Caco-2 (cell line): ENCODE measurements around the gene ATP2A1. TPM values are rescaled to one million over a fixed set of nuclear protein-coding genes. Genes with fewer than 3 reads are reported as not detected.

Source experiments
- BruUV-seq: library from RNA; stranded (reverse); fragments of 400-500 nt; replicated peaks from 2 replicates; lab custom pipeline; 2021; lab: Mats Ljungman, UMichigan
- CTCF ChIA-PET: fragments of 300-600 bp; sonication (Branson Sonifier 250); formaldehyde crosslinking; loops from one replicate; lab custom pipeline; 2022; ENCODE audit warnings: antibody characterized with exemption; lab: Charles Lee
- POLR2A ChIA-PET: fragments of 300-600 bp; sonication (Branson Sonifier 250); formaldehyde crosslinking; loops from one replicate; lab custom pipeline; 2022; ENCODE audit warnings: antibody characterized with exemption; lab: Charles Lee
- DNase-seq, 2 experiments: peaks; one replicate each; pipeline versions ENCODE4 v3.0.0 to v3.0.0-alpha.2; 2020 to 2022
- H3K27me3 ChIP-seq: replicated peaks from 2 replicates; pipeline ENCODE4 v1.6.0; 2011; ENCODE audit warnings: low read length; ENCODE audit not compliant: control insufficient read depth, insufficient read depth
- H3K36me3 ChIP-seq: 2 replicates; pipeline ENCODE4 v1.5.1; 2011; ENCODE audit warnings: low read length; ENCODE audit not compliant: control insufficient read depth, insufficient read depth
- H3K4me1 ChIP-seq: fragments of 250-450 bp; sonication (Bioruptor Pico); 2 replicates; pipeline ENCODE4 v1.5.1; 2020; ENCODE audit warnings: mild to moderate bottlenecking
- H3K4me3 ChIP-seq: 2 replicates; pipeline ENCODE4 v1.5.1; 2011; ENCODE audit warnings: low read depth, mild to moderate bottlenecking, control low read depth, low read length
- H3K9me3 ChIP-seq: fragments of 250-450 bp; sonication (Bioruptor Pico); 2 replicates; pipeline ENCODE4 v1.5.1; 2020; ENCODE audit warnings: mild to moderate bottlenecking, moderate library complexity
- H3K27ac Mint-ChIP-seq: one replicate; pipeline ENCODE4 v1.8.0; 2022; ENCODE audit warnings: mixed read lengths; ENCODE audit not compliant: unreplicated experiment
- H3K27me3 Mint-ChIP-seq: one replicate; pipeline ENCODE4 v1.8.0; 2022; ENCODE audit warnings: mixed read lengths; ENCODE audit not compliant: insufficient read depth, unreplicated experiment
- H3K36me3 Mint-ChIP-seq: one replicate; pipeline ENCODE4 v1.8.0; 2022; ENCODE audit warnings: mild to moderate bottlenecking, mixed read lengths; ENCODE audit not compliant: insufficient read depth, unreplicated experiment
- H3K4me1 Mint-ChIP-seq: one replicate; pipeline ENCODE4 v1.8.0; 2022; ENCODE audit warnings: low read depth, mixed read lengths; ENCODE audit not compliant: unreplicated experiment
- H3K4me3 Mint-ChIP-seq: one replicate; pipeline ENCODE4 v1.8.0; 2022; ENCODE audit warnings: mild to moderate bottlenecking, moderate library complexity, mixed read lengths; ENCODE audit not compliant: unreplicated experiment
- H3K9me3 Mint-ChIP-seq: one replicate; pipeline ENCODE4 v1.8.0; 2022; ENCODE audit warnings: mixed read lengths; ENCODE audit not compliant: unreplicated experiment
- CTCF ChIP-seq, 2 experiments: fragments of 200-600 bp in 1 of 2; IDR thresholded peaks; 1 replicate in 1 of 2; 2 replicates in 1 of 2; pipeline versions ENCODE4 v1.5.1 to v1.8.0; 2011 to 2022; ENCODE audit warnings: antibody characterized with exemption in 1 of 2, control low read depth in 1 of 2, inconsistent platforms in 1 of 2, low read depth in 1 of 2, low read length in 1 of 2, mild to moderate bottlenecking in 1 of 2, moderate library complexity in 1 of 2; ENCODE audit not compliant: insufficient read depth in 1 of 2, severe bottlenecking in 1 of 2, unreplicated experiment in 1 of 2
- intact Hi-C: fragments of 100-400 bp; cut with micrococcal nuclease; formaldehyde crosslinking; loops from one replicate; pipeline ENCODE4 v1.10.0; 2022; ENCODE audit not compliant: unreplicated experiment
- total RNA-seq: library from RNA; stranded (reverse); gene quantifications from 2 replicates; pipeline ENCODE4 v1.2.3, GENCODE V29; 2022

Gene ATP2A1
- total RNA-seq, 1 experiment from 2014 or later, result 2.3 TPM

DNA sequence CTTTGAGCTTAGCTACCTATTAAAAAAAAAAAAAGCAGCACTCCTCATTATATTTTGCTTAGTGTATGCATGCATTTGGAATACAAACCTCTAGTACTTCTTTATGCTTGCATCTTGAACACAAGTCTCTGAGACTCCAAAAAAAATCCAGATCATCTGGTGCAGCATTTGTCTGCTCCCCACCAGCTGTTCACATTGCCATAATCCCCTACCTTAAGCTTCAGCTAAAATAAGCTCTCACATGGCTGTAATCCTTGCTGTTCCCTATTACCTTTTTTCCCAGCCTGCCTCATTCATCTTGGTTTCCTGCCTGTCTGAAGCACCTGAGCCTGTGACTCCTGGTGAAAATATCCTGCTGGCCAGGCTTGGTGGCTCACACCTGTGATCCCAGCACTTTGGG, 65.0 kb downstream of the ATP2A1 start:
- CTCF ChIA-PET, result interaction anchor here (1.4 kb wide), 1 partner anchor 20 kb away, joined by 4 read pairs; no protein-coding TSS in a partner anchor
- no peaks in the 10 kb centered on the region for H3K4me1 ChIP-seq
- BruUV-seq, result no TSS peak

GRCh38 chr16:28946681-28947080, 68.4 kb downstream of the ATP2A1 start:
- no peaks in the 10 kb centered on the region for H3K27me3 Mint-ChIP-seq
- H3K4me3 Mint-ChIP-seq, result no peak overlapping the region
- intact Hi-C loops, result loop anchor here (5.0 kb wide), 1 partner anchor 84 kb away; the partner anchor contains the start of gene SH2B1
- peaks cover 13% of the 10 kb centered on the region for H3K36me3 Mint-ChIP-seq
- H3K27me3 ChIP-seq, result no peaks in the 10 kb centered on the region
- no peak for DNase-seq
- POLR2A ChIA-PET, result no interaction called here
- H3K4me1 ChIP-seq, result no peaks in the 10 kb centered on the region
- no peak overlapping the region for H3K27ac Mint-ChIP-seq
- H3K4me1 Mint-ChIP-seq, result peaks cover 10% of the 10 kb centered on the region
- no peaks in the 10 kb centered on the region for H3K9me3 ChIP-seq
- no TSS peak for BruUV-seq
- no peak overlapping the region for H3K4me3 ChIP-seq
- no peaks in the 10 kb centered on the region for H3K9me3 Mint-ChIP-seq
- H3K36me3 ChIP-seq, result no peaks in the 10 kb centered on the region
- no peak for TF ChIP-seq CTCF (IDR thresholded peaks at IDR 0.05; ENCODE audit: insufficient read depth in 1 of 2, low read depth in 1 of 2, low read length in 1 of 2, severe bottlenecking in 1 of 2, unreplicated experiment in 1 of 2)
- CTCF ChIA-PET, result interaction anchor here (0.6 kb wide), 1 partner anchor 1445 kb away, joined by 3 read pairs; no protein-coding TSS in a partner anchor

More for the DNA sequence above, 65.0 kb downstream of the ATP2A1 start:
- no peaks in the 10 kb centered on the region for H3K36me3 Mint-ChIP-seq
- DNase-seq, result no peak
- no peak overlapping the region for H3K4me3 Mint-ChIP-seq
- no peaks in the 10 kb centered on the region for H3K36me3 ChIP-seq
- POLR2A ChIA-PET, result interaction anchor here (0.5 to 0.9 kb wide), 2 partner anchors 18 to 120 kb away, joined by 3 to 4 read pairs; partner anchors contain the start of genes ATXN2L and RABEP2
- H3K4me3 ChIP-seq, result no peak overlapping the region
- no peaks in the 10 kb centered on the region for H3K9me3 ChIP-seq
- peaks cover 6% of the 10 kb centered on the region for H3K4me1 Mint-ChIP-seq
- H3K9me3 Mint-ChIP-seq, result no peaks in the 10 kb centered on the region
- no peak for TF ChIP-seq CTCF (IDR thresholded peaks at IDR 0.05; ENCODE audit: insufficient read depth in 1 of 2, low read depth in 1 of 2, low read length in 1 of 2, severe bottlenecking in 1 of 2, unreplicated experiment in 1 of 2)
- H3K27me3 ChIP-seq, result no peaks in the 10 kb centered on the region
- intact Hi-C loops, result no loop called here
- H3K27me3 Mint-ChIP-seq, result no peaks in the 10 kb centered on the region
- no peak overlapping the region for H3K27ac Mint-ChIP-seq

DNA sequence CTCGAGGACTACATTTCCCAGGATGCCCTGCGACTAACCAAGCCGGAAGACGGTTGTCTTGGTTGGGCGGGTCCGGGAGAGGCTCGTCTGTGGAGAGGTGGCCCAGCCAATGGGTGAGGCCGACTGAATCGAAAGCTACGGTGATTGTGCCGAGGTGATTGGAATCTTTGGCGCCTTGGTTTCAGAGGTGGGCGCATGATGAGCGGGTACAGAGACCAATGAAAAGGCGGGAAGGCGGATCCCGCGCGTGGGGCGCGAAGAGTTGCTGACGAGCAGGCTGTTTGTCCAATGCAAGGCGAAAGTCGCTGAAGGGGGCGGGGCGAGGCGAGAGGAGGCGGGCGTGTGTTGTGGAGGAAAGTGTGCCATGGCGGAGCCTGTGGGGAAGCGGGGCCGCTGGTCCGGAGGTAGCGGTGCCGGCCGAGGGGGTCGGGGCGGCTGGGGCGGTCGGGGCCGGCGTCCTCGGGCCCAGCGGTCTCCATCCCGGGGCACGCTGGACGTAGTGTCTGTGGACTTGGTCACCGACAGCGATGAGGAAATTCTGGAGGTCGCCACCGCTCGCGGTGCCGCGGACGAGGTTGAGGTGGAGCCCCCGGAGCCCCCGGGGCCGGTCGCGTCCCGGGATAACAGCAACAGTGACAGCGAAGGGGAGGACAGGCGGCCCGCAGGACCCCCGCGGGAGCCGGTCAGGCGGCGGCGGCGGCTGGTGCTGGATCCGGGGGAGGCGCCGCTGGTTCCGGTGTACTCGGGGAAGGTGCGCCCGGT, 72.5 kb downstream of the ATP2A1 start, which contains the start of gene NFATC2IP:
TSS of gene NFATC2IP (plus strand) at position 290 of the 762 bp plus-strand sequence. CDS start at position 365, 75 bp downstream.
- ChIA-PET POLR2A (interaction anchor here (0.5 to 1.0 kb wide), 6 partner anchors 23 to 129 kb away, joined by 3 to 7 read pairs (median 4); partner anchors contain the start of genes ATXN2L and SH2B1), CTCF (interaction anchor here (0.6 kb wide), 1 partner anchor 23 kb away, joined by 4 read pairs; no protein-coding TSS in a partner anchor)
- H3K9me3 Mint-ChIP-seq, result no peaks in the 10 kb centered on the region
- peaks cover 9% of the 10 kb centered on the region for H3K4me1 Mint-ChIP-seq
- no peak for TF ChIP-seq CTCF (IDR thresholded peaks at IDR 0.05; ENCODE audit: insufficient read depth in 1 of 2, low read depth in 1 of 2, low read length in 1 of 2, severe bottlenecking in 1 of 2, unreplicated experiment in 1 of 2)
- Histone ChIP-seq H3K27me3 (no peaks in the 10 kb centered on the region), H3K36me3 (peaks cover under 1% of the 10 kb centered on the region; the same call in 1 of the 2 replicates), H3K4me3 (peak within 1 kb of the TSS; percentile 91), H3K4me1 (no peaks in the 10 kb centered on the region), H3K9me3 (no peaks in the 10 kb centered on the region)
- no peaks in the 10 kb centered on the region for H3K27me3 Mint-ChIP-seq
- H3K4me3 Mint-ChIP-seq, result peak within 1 kb of the TSS; percentile 88
- intact Hi-C loops, result loop anchor here (1.0 kb wide), 1 partner anchor 27 kb away; no protein-coding TSS in a partner anchor
- BruUV-seq, result no TSS peak
- peaks cover 36% of the 10 kb centered on the region for H3K36me3 Mint-ChIP-seq
- peak; percentile 98 to 100 for DNase-seq
- peak within 1 kb of the TSS; percentile 92 for H3K27ac Mint-ChIP-seq
